Measurements from ENCODE around the gene SSU72. TPM values are rescaled to one million over a fixed set of nuclear protein-coding genes. Genes with fewer than 3 reads are reported as not detected.
"Not testable (repeated sequence)": the region's sequence is repeated elsewhere in the genome, so short reads cannot be mapped to it uniquely, and the experiment has no call there.

The SSU72 gene
- total RNA-seq, 1 experiment from 2014 or later = 193 TPM

DNA sequence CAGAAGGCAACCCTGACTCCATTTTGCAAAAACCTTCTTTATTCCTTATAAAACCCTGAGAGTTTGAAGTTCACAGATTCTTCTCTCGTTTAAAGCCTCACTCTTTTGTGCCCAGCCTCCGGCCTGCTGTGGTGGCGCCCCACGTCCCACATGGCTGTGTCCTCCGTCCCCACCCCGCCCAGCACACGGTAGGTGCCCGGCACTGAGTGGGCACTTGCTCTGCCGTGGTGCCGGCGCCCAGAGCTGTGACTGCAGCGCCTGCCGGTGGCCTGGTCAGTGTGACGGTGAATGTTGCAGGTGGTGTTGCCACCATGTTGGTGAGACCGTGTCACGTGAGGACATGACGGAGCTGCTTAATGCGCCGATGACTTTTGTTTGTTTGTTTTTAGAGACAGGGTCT lies 53.3 kb downstream of the SSU72 start:
- ChIA-PET POLR2A (ENCODE audit: low non-redundant PET) (no interaction called here), CTCF (interaction anchor here (0.7 kb wide), 1 partner anchor 133 kb away, joined by 3 read pairs; no protein-coding TSS in a partner anchor)
- intact Hi-C loops (cut with micrococcal nuclease; ENCODE audit: unreplicated experiment) = no loop called here
- Histone ChIP-seq H3K9me3 (ENCODE audit: low read depth, low read length, poor library complexity, severe bottlenecking) (no peaks in the 10 kb centered on the region), H3K36me3 (ENCODE audit: insufficient read depth, low read length, poor library complexity, severe bottlenecking) (peaks cover 11% of the 10 kb centered on the region), H3K4me3 (ENCODE audit: low read depth, low read length, poor library complexity, severe bottlenecking) (no peak overlapping the region), H3K27me3 (replicated peaks; ENCODE audit: insufficient read depth, low read depth, low read length, poor library complexity) (no peaks in the 10 kb centered on the region), H3K4me1 (ENCODE audit: insufficient read depth, low read length, poor library complexity, severe bottlenecking) (no peaks in the 10 kb centered on the region), H3K27ac (ENCODE audit: low read depth, low read length, poor library complexity, severe bottlenecking) (no peak overlapping the region)
- DNase-seq (ENCODE audit: low spot score) = no peak
- no peak for TF ChIP-seq EZH2 (IDR thresholded peaks at IDR 0.05; ENCODE audit: borderline replicate concordance, low read depth, low read length, poor library complexity, severe bottlenecking)
- TF ChIP-seq, protein P1, sequence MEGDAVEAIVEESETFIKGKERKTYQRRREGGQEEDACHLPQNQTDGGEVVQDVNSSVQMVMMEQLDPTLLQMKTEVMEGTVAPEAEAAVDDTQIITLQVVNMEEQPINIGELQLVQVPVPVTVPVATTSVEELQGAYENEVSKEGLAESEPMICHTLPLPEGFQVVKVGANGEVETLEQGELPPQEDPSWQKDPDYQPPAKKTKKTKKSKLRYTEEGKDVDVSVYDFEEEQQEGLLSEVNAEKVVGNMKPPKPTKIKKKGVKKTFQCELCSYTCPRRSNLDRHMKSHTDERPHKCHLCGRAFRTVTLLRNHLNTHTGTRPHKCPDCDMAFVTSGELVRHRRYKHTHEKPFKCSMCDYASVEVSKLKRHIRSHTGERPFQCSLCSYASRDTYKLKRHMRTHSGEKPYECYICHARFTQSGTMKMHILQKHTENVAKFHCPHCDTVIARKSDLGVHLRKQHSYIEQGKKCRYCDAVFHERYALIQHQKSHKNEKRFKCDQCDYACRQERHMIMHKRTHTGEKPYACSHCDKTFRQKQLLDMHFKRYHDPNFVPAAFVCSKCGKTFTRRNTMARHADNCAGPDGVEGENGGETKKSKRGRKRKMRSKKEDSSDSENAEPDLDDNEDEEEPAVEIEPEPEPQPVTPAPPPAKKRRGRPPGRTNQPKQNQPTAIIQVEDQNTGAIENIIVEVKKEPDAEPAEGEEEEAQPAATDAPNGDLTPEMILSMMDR (conservative IDR thresholded peaks at IDR 0.05; ENCODE audit: low read depth, low read length) = no peak
- BruUV-seq (replicated peaks) = no TSS peak

DNA sequence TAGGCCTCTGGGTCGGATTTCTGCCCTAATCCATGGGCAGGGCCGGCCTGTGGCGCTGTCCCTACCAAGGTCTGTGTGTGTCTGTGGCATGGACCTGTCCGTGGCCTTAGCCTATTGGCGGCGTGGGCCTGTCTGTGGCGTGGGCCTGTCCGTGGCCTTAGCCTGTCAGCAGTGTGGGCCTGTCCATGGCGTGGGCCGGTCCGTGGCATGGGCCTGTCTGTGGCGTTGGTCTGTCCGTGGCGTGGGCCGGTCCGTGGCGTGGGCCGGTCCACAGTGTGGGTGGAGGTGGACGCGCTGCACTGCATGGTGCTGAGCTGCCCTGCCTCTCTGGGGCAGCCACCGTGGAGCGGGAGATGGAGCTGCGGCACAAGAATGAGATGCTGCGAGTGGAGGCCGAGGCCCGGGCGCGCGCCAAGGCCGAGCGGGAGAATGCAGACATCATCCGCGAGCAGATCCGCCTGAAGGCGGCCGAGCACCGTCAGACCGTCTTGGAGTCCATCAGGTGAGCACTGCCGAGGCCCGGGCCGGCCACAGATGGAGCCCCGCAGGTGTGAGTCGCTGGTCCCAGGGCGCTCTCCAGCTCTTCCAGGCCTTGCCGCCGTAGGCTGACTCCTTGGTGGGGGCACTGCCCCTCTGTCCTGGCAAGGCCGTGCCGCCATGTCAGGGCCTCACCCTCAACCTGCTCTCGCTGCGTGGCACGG lies 54.7 kb downstream of the SSU72 start:
- POLR2A ChIA-PET (ENCODE audit: low non-redundant PET); DNase-seq (ENCODE audit: low spot score); H3K27me3 ChIP-seq (replicated peaks; ENCODE audit: insufficient read depth, low read depth, low read length, poor library complexity); BruUV-seq (replicated peaks); H3K4me1 ChIP-seq (ENCODE audit: insufficient read depth, low read length, poor library complexity, severe bottlenecking); H3K9me3 ChIP-seq (ENCODE audit: low read depth, low read length, poor library complexity, severe bottlenecking); H3K27ac ChIP-seq (ENCODE audit: low read depth, low read length, poor library complexity, severe bottlenecking); intact Hi-C loops (cut with micrococcal nuclease; ENCODE audit: unreplicated experiment); H3K4me3 ChIP-seq (ENCODE audit: low read depth, low read length, poor library complexity, severe bottlenecking): not testable (repeated sequence)
- CTCF ChIA-PET = interaction anchor here (0.5 kb wide), 1 partner anchor 615 kb away, joined by 8 read pairs; no protein-coding TSS in a partner anchor
- H3K36me3 ChIP-seq (ENCODE audit: insufficient read depth, low read length, poor library complexity, severe bottlenecking) = peaks cover 11% of the 10 kb centered on the region

DNA sequence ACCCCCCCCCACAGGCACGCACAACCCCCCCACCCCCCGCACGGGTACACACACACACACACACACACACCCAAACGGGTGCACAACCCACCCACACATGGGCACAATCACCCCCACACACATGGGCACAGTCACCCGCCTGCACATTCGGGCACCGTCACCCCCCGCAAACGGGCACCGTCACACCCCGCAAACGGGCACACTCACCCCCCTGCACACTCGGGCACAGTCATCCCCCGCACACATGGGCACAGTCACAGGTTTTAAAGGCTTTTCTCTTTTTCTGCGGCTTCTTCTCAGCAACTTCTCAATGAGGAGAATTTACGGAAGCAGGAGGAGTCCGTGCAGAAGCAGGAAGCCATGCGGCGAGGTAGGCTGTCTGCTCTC lies 56.0 kb downstream of the SSU72 start:
- DNase-seq (ENCODE audit: low spot score); POLR2A ChIA-PET (ENCODE audit: low non-redundant PET); BruUV-seq (replicated peaks); H3K4me1 ChIP-seq (ENCODE audit: insufficient read depth, low read length, poor library complexity, severe bottlenecking); H3K27me3 ChIP-seq (replicated peaks; ENCODE audit: insufficient read depth, low read depth, low read length, poor library complexity); H3K27ac ChIP-seq (ENCODE audit: low read depth, low read length, poor library complexity, severe bottlenecking); intact Hi-C loops (cut with micrococcal nuclease; ENCODE audit: unreplicated experiment); H3K4me3 ChIP-seq (ENCODE audit: low read depth, low read length, poor library complexity, severe bottlenecking); H3K9me3 ChIP-seq (ENCODE audit: low read depth, low read length, poor library complexity, severe bottlenecking); CTCF ChIA-PET: not testable (repeated sequence)
- H3K36me3 ChIP-seq (ENCODE audit: insufficient read depth, low read length, poor library complexity, severe bottlenecking) = peaks cover 11% of the 10 kb centered on the region

DNA sequence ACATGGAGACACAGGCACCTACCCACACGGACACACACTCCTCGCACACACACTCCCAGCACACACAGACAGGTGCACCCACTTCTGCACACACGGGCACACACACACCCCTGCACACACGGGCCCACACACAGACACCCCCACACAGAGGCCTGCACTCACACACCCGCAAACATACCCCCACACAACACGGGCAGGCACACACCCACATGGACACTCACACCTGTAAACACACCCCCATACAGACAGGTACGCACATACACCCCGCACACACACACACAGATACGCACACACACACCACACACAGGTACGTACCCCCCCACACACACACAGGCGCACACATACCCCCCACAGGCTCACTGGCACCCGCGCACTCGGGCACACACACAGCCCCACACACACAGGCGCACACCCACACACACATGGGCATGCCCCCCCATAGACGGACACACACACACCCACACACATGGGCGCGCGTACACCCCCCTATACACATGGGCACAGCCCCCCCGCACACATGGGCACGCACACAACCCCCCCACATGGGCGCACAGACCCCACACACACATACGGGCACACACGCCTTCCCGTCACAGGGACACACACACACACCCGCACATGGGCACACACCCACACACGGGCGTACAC lies 56.6 kb downstream of the SSU72 start:
- no peaks in the 10 kb centered on the region for H3K9me3 ChIP-seq (ENCODE audit: low read depth, low read length, poor library complexity, severe bottlenecking)
- ChIA-PET CTCF (no interaction called here), POLR2A (ENCODE audit: low non-redundant PET) (no interaction called here)
- no peak overlapping the region for H3K4me3 ChIP-seq (ENCODE audit: low read depth, low read length, poor library complexity, severe bottlenecking)
- no peaks in the 10 kb centered on the region for H3K27me3 ChIP-seq (replicated peaks; ENCODE audit: insufficient read depth, low read depth, low read length, poor library complexity)
- H3K36me3 ChIP-seq (ENCODE audit: insufficient read depth, low read length, poor library complexity, severe bottlenecking) = peaks cover 11% of the 10 kb centered on the region
- no peak overlapping the region for H3K27ac ChIP-seq (ENCODE audit: low read depth, low read length, poor library complexity, severe bottlenecking)
- H3K4me1 ChIP-seq (ENCODE audit: insufficient read depth, low read length, poor library complexity, severe bottlenecking) = no peaks in the 10 kb centered on the region
- TF ChIP-seq, protein P1 (conservative IDR thresholded peaks at IDR 0.05; ENCODE audit: low read depth, low read length) = no peak
- no peak for TF ChIP-seq EZH2 (IDR thresholded peaks at IDR 0.05; ENCODE audit: borderline replicate concordance, low read depth, low read length, poor library complexity, severe bottlenecking)
- no peak for DNase-seq (ENCODE audit: low spot score)
- no TSS peak for BruUV-seq (replicated peaks)
- intact Hi-C loops (cut with micrococcal nuclease; ENCODE audit: unreplicated experiment) = no loop called here

DNA sequence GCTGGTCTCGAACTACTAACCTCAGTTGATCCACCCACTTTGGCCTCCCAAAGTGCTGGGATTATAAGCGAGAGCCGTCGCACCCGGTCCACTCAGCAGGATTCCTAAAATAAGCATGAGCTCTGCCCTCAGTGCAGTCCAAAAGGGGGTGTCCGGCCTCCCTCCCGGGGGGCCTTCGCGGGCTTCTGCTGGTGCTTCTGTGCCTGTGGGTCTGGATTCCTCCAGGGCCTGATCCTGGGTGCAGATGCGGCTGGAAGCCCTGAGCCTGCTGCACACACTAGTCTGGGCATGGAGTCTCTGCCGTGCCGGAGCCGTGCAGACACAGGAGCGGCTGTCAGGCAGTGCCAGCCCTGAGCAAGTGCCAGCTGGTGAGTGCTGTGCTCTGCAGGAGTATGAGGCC lies 57.7 kb downstream of the SSU72 start:
- H3K27me3 ChIP-seq (replicated peaks; ENCODE audit: insufficient read depth, low read depth, low read length, poor library complexity); intact Hi-C loops (cut with micrococcal nuclease; ENCODE audit: unreplicated experiment); H3K27ac ChIP-seq (ENCODE audit: low read depth, low read length, poor library complexity, severe bottlenecking); H3K4me3 ChIP-seq (ENCODE audit: low read depth, low read length, poor library complexity, severe bottlenecking); H3K4me1 ChIP-seq (ENCODE audit: insufficient read depth, low read length, poor library complexity, severe bottlenecking); H3K9me3 ChIP-seq (ENCODE audit: low read depth, low read length, poor library complexity, severe bottlenecking); BruUV-seq (replicated peaks); CTCF ChIA-PET; DNase-seq (ENCODE audit: low spot score); POLR2A ChIA-PET (ENCODE audit: low non-redundant PET): not testable (repeated sequence)
- peaks cover 11% of the 10 kb centered on the region for H3K36me3 ChIP-seq (ENCODE audit: insufficient read depth, low read length, poor library complexity, severe bottlenecking)

DNA sequence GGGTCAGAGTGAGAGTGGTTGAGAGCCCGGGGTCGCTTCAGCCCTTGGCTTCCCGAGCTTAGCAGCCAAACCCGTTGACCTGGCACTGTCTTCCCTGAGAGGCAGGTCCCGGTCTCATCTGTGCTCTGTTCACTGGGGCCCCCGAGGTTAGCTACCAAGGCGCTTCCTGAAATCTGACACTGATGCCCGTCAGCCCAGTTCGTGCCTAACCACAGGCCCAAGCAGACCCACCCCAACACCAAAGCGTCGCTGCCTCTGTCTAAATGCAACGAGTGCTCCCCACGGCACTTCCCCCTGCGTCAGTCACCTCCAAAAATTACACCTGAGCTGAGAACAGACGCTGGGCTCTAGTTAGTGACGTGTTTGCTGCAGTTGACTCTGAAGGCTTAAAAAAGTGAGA lies 60.3 kb downstream of the SSU72 start:
- intact Hi-C loops (cut with micrococcal nuclease; ENCODE audit: unreplicated experiment); H3K9me3 ChIP-seq (ENCODE audit: low read depth, low read length, poor library complexity, severe bottlenecking); BruUV-seq (replicated peaks); POLR2A ChIA-PET (ENCODE audit: low non-redundant PET); CTCF ChIA-PET; H3K36me3 ChIP-seq (ENCODE audit: insufficient read depth, low read length, poor library complexity, severe bottlenecking); H3K27ac ChIP-seq (ENCODE audit: low read depth, low read length, poor library complexity, severe bottlenecking); H3K27me3 ChIP-seq (replicated peaks; ENCODE audit: insufficient read depth, low read depth, low read length, poor library complexity); H3K4me3 ChIP-seq (ENCODE audit: low read depth, low read length, poor library complexity, severe bottlenecking); H3K4me1 ChIP-seq (ENCODE audit: insufficient read depth, low read length, poor library complexity, severe bottlenecking); DNase-seq (ENCODE audit: low spot score): not testable (repeated sequence)
